ENCODE measurements around the gene EGFR.

GRCh38 chr7:55032069-55032699 is 13.4 kb downstream of the EGFR start:
- TF ChIP-seq, protein P1, sequence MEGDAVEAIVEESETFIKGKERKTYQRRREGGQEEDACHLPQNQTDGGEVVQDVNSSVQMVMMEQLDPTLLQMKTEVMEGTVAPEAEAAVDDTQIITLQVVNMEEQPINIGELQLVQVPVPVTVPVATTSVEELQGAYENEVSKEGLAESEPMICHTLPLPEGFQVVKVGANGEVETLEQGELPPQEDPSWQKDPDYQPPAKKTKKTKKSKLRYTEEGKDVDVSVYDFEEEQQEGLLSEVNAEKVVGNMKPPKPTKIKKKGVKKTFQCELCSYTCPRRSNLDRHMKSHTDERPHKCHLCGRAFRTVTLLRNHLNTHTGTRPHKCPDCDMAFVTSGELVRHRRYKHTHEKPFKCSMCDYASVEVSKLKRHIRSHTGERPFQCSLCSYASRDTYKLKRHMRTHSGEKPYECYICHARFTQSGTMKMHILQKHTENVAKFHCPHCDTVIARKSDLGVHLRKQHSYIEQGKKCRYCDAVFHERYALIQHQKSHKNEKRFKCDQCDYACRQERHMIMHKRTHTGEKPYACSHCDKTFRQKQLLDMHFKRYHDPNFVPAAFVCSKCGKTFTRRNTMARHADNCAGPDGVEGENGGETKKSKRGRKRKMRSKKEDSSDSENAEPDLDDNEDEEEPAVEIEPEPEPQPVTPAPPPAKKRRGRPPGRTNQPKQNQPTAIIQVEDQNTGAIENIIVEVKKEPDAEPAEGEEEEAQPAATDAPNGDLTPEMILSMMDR (IDR thresholded peaks at IDR 0.05), result no peak
- no peak for TF ChIP-seq POLR2A (IDR thresholded peaks at IDR 0.05)

Data from lower leg skin (tissue), 3 donors.